AG04450 (cell line): ENCODE data around the gene LEAP2. TPM values are rescaled to one million over a fixed set of nuclear protein-coding genes. Genes with fewer than 3 reads are reported as not detected.

Experiments
- CTCF ChIA-PET: fragments of 300-600, 350-600 bp; formaldehyde crosslinking; extraction: SDS; loops from one replicate; lab custom pipeline; 2022; ENCODE audit warnings: antibody characterized with exemption, inconsistent platforms; lab: Charles Lee
- POLR2A ChIA-PET: fragments of 350-600 bp; formaldehyde crosslinking; extraction: SDS; loops from one replicate; lab custom pipeline; 2021; ENCODE audit warnings: antibody characterized with exemption, inconsistent platforms; lab: Yijun Ruan, JAX
- DNase-seq: peaks from one replicate; pipeline ENCODE4 v3.0.0-alpha.2; 2011; ENCODE audit warnings: low read depth, low spot score
- H3K27ac ChIP-seq: one replicate; pipeline ENCODE4 v1.5.1; 2012; ENCODE audit warnings: low read depth, low read length, control low read depth
- H3K27me3 ChIP-seq: one replicate; pipeline ENCODE4 v1.6.0; 2012; ENCODE audit warnings: low read length; ENCODE audit not compliant: control insufficient read depth, insufficient read depth
- H3K4me3 ChIP-seq: 2 replicates; pipeline ENCODE4 v1.5.1; 2011; ENCODE audit warnings: mild to moderate bottlenecking, low read depth, low read length, control low read depth
- H3K9me3 ChIP-seq: 2 replicates; pipeline ENCODE4 v1.5.1; 2012; ENCODE audit warnings: low read length; ENCODE audit not compliant: control insufficient read depth, insufficient read depth
- polyA plus RNA-seq: library from polyadenylated mRNA; depleted of rRNA; stranded (reverse); fragments of >200 nt; gene quantifications from 2 replicates; pipeline ENCODE4 v1.2.3, GENCODE V29; 2011
- TF ChIP-seq, protein P1 (sequence below): IDR thresholded peaks from 2 replicates; pipeline ENCODE4 v1.5.1; 2011; ENCODE audit warnings: low read depth, low read length, control low read depth, inconsistent platforms

LEAP2 gene
- polyA plus RNA-seq, 1 experiment, result 0.91 TPM

DNA sequence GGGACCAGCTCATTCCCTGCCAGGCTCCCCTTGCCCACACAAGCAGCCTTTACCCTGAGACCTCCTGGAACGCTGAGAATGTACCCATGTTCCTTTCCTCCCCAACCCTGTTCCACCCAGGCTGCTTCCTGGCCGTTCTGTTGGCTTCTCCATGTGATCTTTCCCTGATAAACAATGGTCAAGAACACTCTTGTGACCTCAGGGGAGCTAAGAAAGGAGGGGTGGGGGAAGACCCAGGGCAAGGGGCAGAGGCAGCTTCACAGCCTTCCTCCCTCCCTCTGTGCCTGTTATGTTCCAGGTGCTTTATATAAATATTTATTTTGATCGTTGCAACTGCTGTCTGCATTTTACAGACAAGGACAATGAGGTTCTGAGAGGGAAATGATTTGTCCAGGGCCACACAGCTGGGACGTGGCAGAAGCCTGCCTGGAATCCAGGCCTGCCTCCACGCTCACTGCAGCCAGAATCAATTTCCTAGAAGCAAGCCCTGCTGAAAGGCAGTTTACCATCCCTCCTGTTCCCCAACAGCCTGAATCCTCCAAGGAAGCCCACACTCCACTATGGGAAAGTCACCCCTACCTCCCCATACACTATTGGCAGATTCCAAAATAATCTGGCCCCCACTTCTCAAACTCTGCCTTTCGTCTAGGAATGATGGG is 46.9 kb upstream of the LEAP2 start:
- TF ChIP-seq, protein P1, sequence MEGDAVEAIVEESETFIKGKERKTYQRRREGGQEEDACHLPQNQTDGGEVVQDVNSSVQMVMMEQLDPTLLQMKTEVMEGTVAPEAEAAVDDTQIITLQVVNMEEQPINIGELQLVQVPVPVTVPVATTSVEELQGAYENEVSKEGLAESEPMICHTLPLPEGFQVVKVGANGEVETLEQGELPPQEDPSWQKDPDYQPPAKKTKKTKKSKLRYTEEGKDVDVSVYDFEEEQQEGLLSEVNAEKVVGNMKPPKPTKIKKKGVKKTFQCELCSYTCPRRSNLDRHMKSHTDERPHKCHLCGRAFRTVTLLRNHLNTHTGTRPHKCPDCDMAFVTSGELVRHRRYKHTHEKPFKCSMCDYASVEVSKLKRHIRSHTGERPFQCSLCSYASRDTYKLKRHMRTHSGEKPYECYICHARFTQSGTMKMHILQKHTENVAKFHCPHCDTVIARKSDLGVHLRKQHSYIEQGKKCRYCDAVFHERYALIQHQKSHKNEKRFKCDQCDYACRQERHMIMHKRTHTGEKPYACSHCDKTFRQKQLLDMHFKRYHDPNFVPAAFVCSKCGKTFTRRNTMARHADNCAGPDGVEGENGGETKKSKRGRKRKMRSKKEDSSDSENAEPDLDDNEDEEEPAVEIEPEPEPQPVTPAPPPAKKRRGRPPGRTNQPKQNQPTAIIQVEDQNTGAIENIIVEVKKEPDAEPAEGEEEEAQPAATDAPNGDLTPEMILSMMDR, result no peak
- DNase-seq, result no peak
- ChIA-PET POLR2A (no interaction called here), CTCF (interaction anchor here (1.2 to 5.3 kb wide), 3 partner anchors 9 to 440 kb away, joined by 3 to 35 read pairs (median 4); no protein-coding TSS in a partner anchor)
- Histone ChIP-seq H3K27me3 (no peaks in the 10 kb centered on the region), H3K4me3 (no peak overlapping the region), H3K27ac (no peak overlapping the region), H3K9me3 (no peaks in the 10 kb centered on the region)

DNA sequence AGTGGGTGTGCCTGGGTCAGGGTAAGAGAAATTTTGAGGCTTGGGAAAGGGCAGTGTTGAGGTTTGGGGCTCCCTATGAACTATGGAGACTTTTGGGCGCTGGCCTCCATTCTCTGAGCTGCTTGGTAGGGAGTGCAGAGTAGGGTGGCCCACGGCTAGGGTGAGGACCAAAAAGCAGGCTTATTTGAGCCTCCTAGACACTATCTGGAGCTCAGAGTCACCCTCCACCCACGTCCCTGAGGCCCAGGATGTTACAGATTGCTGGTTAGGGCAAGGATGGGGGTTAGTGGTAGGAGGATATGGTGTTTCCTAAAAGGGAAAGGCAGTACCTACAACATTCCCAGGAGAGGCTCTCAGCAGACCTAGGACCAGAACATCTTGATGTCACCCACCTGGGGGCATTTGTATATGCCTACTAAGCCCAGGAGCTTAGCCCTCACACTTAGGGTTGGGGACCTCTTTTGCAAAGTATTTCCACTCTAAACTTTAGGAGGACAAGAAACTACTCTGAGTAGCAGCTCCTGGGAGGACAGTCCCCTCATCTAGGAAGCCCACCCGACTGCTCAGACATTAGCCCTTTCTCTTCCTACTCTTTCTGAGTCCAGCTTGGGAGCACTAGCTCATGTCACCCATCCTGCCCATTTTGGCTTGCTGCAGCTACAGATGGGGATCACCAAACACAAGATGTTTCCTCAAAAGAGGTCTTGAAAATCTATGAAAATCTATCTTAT is 45.4 kb upstream of the LEAP2 start:
- no peaks in the 10 kb centered on the region for H3K27me3 ChIP-seq
- ChIA-PET POLR2A (interaction anchor here (0.5 kb wide), 1 partner anchor 182 kb away, joined by 8 read pairs; no protein-coding TSS in a partner anchor), CTCF (interaction anchor here (0.7 to 5.9 kb wide), 10 partner anchors 8 to 389 kb away, joined by 3 to 44 read pairs (median 5); partner anchors contain the start of gene UQCRQ)
- no peaks in the 10 kb centered on the region for H3K9me3 ChIP-seq
- TF ChIP-seq, protein P1, result no peak
- no peak overlapping the region for H3K27ac ChIP-seq
- no peak for DNase-seq
- no peak overlapping the region for H3K4me3 ChIP-seq

DNA sequence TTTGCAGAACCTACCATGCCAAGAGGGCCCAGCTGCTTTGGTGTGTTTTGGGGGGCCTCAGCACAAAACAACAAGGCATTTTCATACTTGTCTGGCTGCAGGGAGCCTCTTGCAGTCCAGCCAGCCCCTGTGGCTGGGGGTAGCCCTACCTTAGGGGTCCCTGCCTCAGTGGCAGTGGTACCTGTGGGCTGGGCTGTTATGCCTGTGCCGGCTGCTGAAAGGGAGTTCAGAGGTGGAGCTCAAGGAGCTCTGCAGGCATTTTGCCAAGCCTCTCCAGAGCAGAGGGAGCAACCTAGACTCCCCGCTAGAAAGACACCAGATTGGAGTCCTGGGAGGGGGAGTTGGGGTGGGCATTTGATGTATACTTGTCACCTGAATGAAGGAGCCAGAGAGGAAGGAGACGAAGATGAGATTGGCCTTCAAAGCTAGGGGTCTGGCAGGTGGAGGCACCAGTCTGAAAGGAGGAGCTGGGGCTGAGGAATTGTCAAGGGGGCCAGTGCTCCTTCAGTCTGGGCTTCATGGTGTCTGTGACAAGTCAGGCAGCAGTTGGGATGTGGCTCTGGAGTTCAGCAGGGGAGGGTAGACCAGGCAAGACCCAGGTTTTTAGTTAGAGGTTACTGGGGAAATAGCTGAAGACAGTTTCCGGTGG is 44.5 kb upstream of the LEAP2 start:
- TF ChIP-seq, protein P1, result no peak
- Histone ChIP-seq H3K9me3 (no peaks in the 10 kb centered on the region), H3K4me3 (peak overlapping the region; percentile 70), H3K27ac (no peak overlapping the region), H3K27me3 (no peaks in the 10 kb centered on the region)
- no peak for DNase-seq
- ChIA-PET CTCF (interaction anchor here (0.5 to 5.9 kb wide), 21 partner anchors 9 to 443 kb away, joined by 3 to 44 read pairs (median 4); partner anchors contain the start of gene UQCRQ), POLR2A (interaction anchor here (0.5 to 2.6 kb wide), 2 partner anchors 38 to 183 kb away, joined by 8 to 12 read pairs; partner anchors contain the start of genes GDF9 and UQCRQ)

DNA sequence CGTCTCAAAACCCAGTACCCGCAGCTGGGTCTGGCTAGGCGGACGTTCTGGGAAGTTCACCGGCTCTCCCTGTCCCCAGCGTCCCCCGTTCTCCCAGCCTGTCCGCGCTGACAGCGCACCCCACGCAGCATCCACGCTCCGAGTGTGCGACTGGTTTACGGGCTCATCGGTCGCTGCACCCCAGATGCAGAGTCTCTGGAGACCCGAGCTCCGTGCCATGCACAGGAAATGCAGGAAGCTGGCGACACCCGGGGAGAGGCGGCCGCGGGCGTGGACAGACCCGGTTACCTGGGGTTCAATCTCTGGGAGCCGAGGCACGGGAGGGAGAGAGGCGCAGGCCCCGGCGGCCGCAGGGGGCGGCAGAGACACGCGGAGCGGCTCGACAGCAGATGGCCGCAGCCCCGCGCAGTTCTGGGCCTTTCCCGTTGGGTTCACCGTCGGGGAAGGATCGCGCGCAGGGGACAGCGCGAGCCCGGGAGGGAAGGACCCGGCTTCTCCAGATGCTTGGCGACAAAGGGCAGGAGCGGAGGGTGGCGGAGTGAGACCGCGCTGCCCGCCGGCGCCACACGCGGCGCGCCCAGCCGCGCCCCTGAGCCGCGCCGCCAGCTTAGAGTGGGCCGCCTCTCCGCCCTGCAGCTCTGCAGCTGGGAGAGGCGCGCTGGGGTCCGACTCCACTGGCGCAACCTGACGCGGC is 43.6 kb upstream of the LEAP2 start:
- TF ChIP-seq, protein P1, result peak; percentile 92
- ChIA-PET CTCF (interaction anchor here (0.5 to 5.9 kb wide), 17 partner anchors 9 to 444 kb away, joined by 3 to 44 read pairs (median 4); no protein-coding TSS in a partner anchor), POLR2A (interaction anchor here (2.6 kb wide), 1 partner anchor 37 kb away, joined by 12 read pairs; the partner anchor contains the start of genes GDF9 and UQCRQ)
- Histone ChIP-seq H3K27me3 (no peaks in the 10 kb centered on the region), H3K27ac (no peak overlapping the region), H3K4me3 (peak overlapping the region; percentile 70), H3K9me3 (no peaks in the 10 kb centered on the region)
- DNase-seq, result no peak
